Measurements from ENCODE around the gene DENND5A.

- TF ChIP-seq POLR2AphosphoS5 (IDR thresholded peaks at IDR 0.05): no peak
- TF ChIP-seq CTCF (IDR thresholded peaks at IDR 0.05): no peak
Observed at GRCh38 chr11:9179141-9179540, 86.0 kb downstream of the DENND5A start.
